Lower leg skin (tissue), 3 donors: ENCODE measurements around the gene PTPRN2.

Source experiments
- CTCF ChIP-seq, 3 donors: fragments of 450-650 bp; IDR thresholded peaks; one replicate each; pipeline ENCODE4 v1.5.1; 2016; ENCODE audit warnings: antibody characterized with exemption in 3 of 3, mild to moderate bottlenecking in 3 of 3, moderate library complexity in 2 of 3
- POLR2A ChIP-seq, 2 donors: fragments of 450-650 bp; IDR thresholded peaks; one replicate each; pipeline ENCODE4 v1.6.1; 2016 to 2017; ENCODE audit warnings: antibody characterized with exemption in 2 of 2, mild to moderate bottlenecking in 1 of 2, moderate library complexity in 1 of 2

GRCh38 chr7:158443014-158443687, 144.5 kb downstream of the PTPRN2 start:
- TF ChIP-seq CTCF (IDR thresholded peaks at IDR 0.05) (no peak), POLR2A (IDR thresholded peaks at IDR 0.05) (no peak)
